H9 (cell line): Measurements from ENCODE around the gene PSMB5. TPM values are rescaled to one million over a fixed set of nuclear protein-coding genes. Genes with fewer than 3 reads are reported as not detected.

Source experiments
- DNase-seq: peaks from one replicate; pipeline ENCODE4 v3.0.0-alpha.2; 2017
- H2AFZ ChIP-seq: one replicate; pipeline ENCODE4 v1.6.1; 2013; ENCODE audit warnings: mild to moderate bottlenecking, low read length, control low read depth, moderate library complexity
- H2AK5ac ChIP-seq: 2 replicates; pipeline ENCODE4 v1.6.1; 2013; ENCODE audit warnings: low read length, control low read depth, mixed read lengths; ENCODE audit not compliant: insufficient read length
- H2BK120ac ChIP-seq: one replicate; pipeline ENCODE4 v1.6.1; 2013; ENCODE audit warnings: low read depth, mild to moderate bottlenecking, low read length, control low read depth, inconsistent platforms; ENCODE audit not compliant: poor library complexity, severe bottlenecking
- H2BK12ac ChIP-seq: 2 replicates; pipeline ENCODE4 v1.6.1; 2013; ENCODE audit warnings: low read length, control low read depth, mixed read lengths, low read depth; ENCODE audit not compliant: insufficient read length
- H2BK15ac ChIP-seq: 2 replicates; pipeline ENCODE4 v1.6.1; 2013; ENCODE audit warnings: low read depth, low read length, control low read depth
- H2BK20ac ChIP-seq: one replicate; pipeline ENCODE4 v1.6.1; 2013; ENCODE audit warnings: low read depth, mild to moderate bottlenecking, low read length, control low read depth, inconsistent platforms; ENCODE audit not compliant: poor library complexity, severe bottlenecking
- H2BK5ac ChIP-seq: 2 replicates; pipeline ENCODE4 v1.6.1; 2013; ENCODE audit warnings: low read length, control low read depth, mixed read lengths; ENCODE audit not compliant: insufficient read length
- H3K14ac ChIP-seq: 2 replicates; pipeline ENCODE4 v1.6.1; 2013; ENCODE audit warnings: low read length, control low read depth; ENCODE audit not compliant: insufficient read depth
- H3K18ac ChIP-seq: 2 replicates; pipeline ENCODE4 v1.6.1; 2013; ENCODE audit warnings: low read depth, mild to moderate bottlenecking, mixed read lengths, low read length, control low read depth; ENCODE audit not compliant: insufficient read length
- H3K23ac ChIP-seq: 2 replicates; pipeline ENCODE4 v1.6.1; 2013; ENCODE audit warnings: low read length, control low read depth, mixed read lengths, low read depth; ENCODE audit not compliant: insufficient read length
- H3K23me2 ChIP-seq: 2 replicates; pipeline ENCODE4 v1.6.1; 2013; ENCODE audit warnings: low read depth, mild to moderate bottlenecking, mixed read lengths, low read length, control low read depth; ENCODE audit not compliant: insufficient read length, poor library complexity, severe bottlenecking
- H3K27ac ChIP-seq: 2 replicates; pipeline ENCODE4 v1.5.1; 2013; ENCODE audit warnings: low read length, control low read depth, mixed read lengths, low read depth; ENCODE audit not compliant: insufficient read length
- H3K27me3 ChIP-seq: 2 replicates; pipeline ENCODE4 v1.6.1; 2013; ENCODE audit warnings: low read length, control low read depth, inconsistent platforms; ENCODE audit not compliant: insufficient read depth
- H3K4ac ChIP-seq: 2 replicates; pipeline ENCODE4 v1.6.1; 2013; ENCODE audit warnings: low read depth, mild to moderate bottlenecking, control low read depth, inconsistent platforms, low read length, moderate library complexity
- H3K4me1 ChIP-seq: 2 replicates; pipeline ENCODE4 v1.6.1; 2013; ENCODE audit warnings: low read length, control low read depth, inconsistent platforms; ENCODE audit not compliant: insufficient read depth
- H3K4me2 ChIP-seq: 2 replicates; pipeline ENCODE4 v1.6.1; 2013; ENCODE audit warnings: low read length, control low read depth, mixed read lengths; ENCODE audit not compliant: insufficient read length, insufficient read depth
- H3K56ac ChIP-seq: 2 replicates; pipeline ENCODE4 v1.6.1; 2013; ENCODE audit warnings: low read depth, mild to moderate bottlenecking, mixed read lengths, low read length, control low read depth; ENCODE audit not compliant: insufficient read length
- H3K79me1 ChIP-seq: 2 replicates; pipeline ENCODE4 v1.6.1; 2013; ENCODE audit warnings: low read depth, mild to moderate bottlenecking, moderate library complexity, low read length, control low read depth, inconsistent platforms; ENCODE audit not compliant: insufficient read depth, poor library complexity, severe bottlenecking
- H3K79me2 ChIP-seq: 2 replicates; pipeline ENCODE4 v1.6.1; 2013; ENCODE audit warnings: low read length, control low read depth, inconsistent platforms; ENCODE audit not compliant: insufficient read depth
- H3K9ac ChIP-seq: 2 replicates; pipeline ENCODE4 v1.6.1; 2013; ENCODE audit warnings: low read length, control low read depth, mixed read lengths; ENCODE audit not compliant: insufficient read length; ENCODE audit errors: extremely low read depth
- H3K9me3 ChIP-seq: one replicate; pipeline ENCODE4 v1.6.1; 2013; ENCODE audit warnings: low read depth, low read length, inconsistent platforms; ENCODE audit not compliant: control insufficient read depth
- H3T11ph ChIP-seq: one replicate; pipeline ENCODE4 v1.6.1; 2013; ENCODE audit warnings: mild to moderate bottlenecking, low read length, control low read depth, inconsistent platforms
- H4K20me1 ChIP-seq: one replicate; pipeline ENCODE4 v1.6.1; 2013; ENCODE audit not compliant: control insufficient read depth, insufficient read length, insufficient read depth
- H4K5ac ChIP-seq: 2 replicates; pipeline ENCODE4 v1.6.1; 2013; ENCODE audit warnings: low read depth, mild to moderate bottlenecking, mixed read lengths, low read length, control low read depth; ENCODE audit not compliant: insufficient read length
- H4K8ac ChIP-seq: replicated peaks from 2 replicates; pipeline ENCODE4 v1.6.1; 2013; ENCODE audit warnings: low read length, control low read depth, mixed read lengths, low read depth; ENCODE audit not compliant: insufficient read length
- H4K91ac ChIP-seq: 2 replicates; pipeline ENCODE4 v1.6.1; 2013; ENCODE audit warnings: low read depth, mild to moderate bottlenecking, moderate library complexity, mixed read lengths, low read length, control low read depth; ENCODE audit not compliant: insufficient read length
- H3K27ac Mint-ChIP-seq, 3 experiments: 2 replicates in 2 of 3; 3 replicates in 1 of 3; pipeline ENCODE4 v1.8.0; 2020 to 2021; ENCODE audit warnings: mixed read lengths in 3 of 3, mild to moderate bottlenecking in 1 of 3, moderate library complexity in 1 of 3
- H3K27me3 Mint-ChIP-seq: 2 replicates; pipeline ENCODE4 v1.8.0; 2021; ENCODE audit warnings: low read depth, mild to moderate bottlenecking, moderate library complexity, mixed read lengths
- H3K36me3 Mint-ChIP-seq, 3 experiments: 2 replicates in 2 of 3; 3 replicates in 1 of 3; pipeline ENCODE4 v1.8.0; 2020 to 2021; ENCODE audit warnings: low read depth in 3 of 3, mixed read lengths in 3 of 3; ENCODE audit not compliant: insufficient read depth in 1 of 3
- H3K4me1 Mint-ChIP-seq, 2 experiments: 2 replicates each; pipeline ENCODE4 v1.8.0; 2020; ENCODE audit warnings: mixed read lengths in 2 of 2
- H3K4me3 Mint-ChIP-seq, 2 experiments: 2 replicates in 1 of 2; 3 replicates in 1 of 2; pipeline ENCODE4 v1.8.0; 2020 to 2021; ENCODE audit warnings: mild to moderate bottlenecking in 2 of 2, mixed read lengths in 2 of 2, moderate library complexity in 1 of 2
- H3K9me3 Mint-ChIP-seq, 2 experiments: 2 replicates in 1 of 2; 3 replicates in 1 of 2; pipeline ENCODE4 v1.8.0; 2020; ENCODE audit warnings: mild to moderate bottlenecking in 2 of 2, mixed read lengths in 2 of 2, moderate library complexity in 1 of 2
- CTCF ChIP-seq: fragments of 200-600 bp; sonication (generic); conservative IDR thresholded peaks from 3 replicates; pipeline ENCODE4 v1.8.0; 2021; ENCODE audit warnings: antibody characterized with exemption, mild to moderate bottlenecking
- WGBS: extraction: QIAGEN DNeasy Blood & Tissue Kit; methylation state at CpG from one replicate; pipeline ENCODE4 v1.1.7; 2013; ENCODE audit warnings: missing lambda C conversion rate, low lambda C conversion rate, mixed read lengths; ENCODE audit not compliant: insufficient read length; ENCODE audit errors: extremely low coverage; 5-methylcytosine and 5-hydroxymethylcytosine counted together
- total RNA-seq: library from RNA; stranded (reverse); gene quantifications from 2 replicates; pipeline ENCODE4 v1.2.1, GENCODE V29; 2021

Gene PSMB5
- total RNA-seq, 1 experiment from 2014 or later = 252 TPM

DNA sequence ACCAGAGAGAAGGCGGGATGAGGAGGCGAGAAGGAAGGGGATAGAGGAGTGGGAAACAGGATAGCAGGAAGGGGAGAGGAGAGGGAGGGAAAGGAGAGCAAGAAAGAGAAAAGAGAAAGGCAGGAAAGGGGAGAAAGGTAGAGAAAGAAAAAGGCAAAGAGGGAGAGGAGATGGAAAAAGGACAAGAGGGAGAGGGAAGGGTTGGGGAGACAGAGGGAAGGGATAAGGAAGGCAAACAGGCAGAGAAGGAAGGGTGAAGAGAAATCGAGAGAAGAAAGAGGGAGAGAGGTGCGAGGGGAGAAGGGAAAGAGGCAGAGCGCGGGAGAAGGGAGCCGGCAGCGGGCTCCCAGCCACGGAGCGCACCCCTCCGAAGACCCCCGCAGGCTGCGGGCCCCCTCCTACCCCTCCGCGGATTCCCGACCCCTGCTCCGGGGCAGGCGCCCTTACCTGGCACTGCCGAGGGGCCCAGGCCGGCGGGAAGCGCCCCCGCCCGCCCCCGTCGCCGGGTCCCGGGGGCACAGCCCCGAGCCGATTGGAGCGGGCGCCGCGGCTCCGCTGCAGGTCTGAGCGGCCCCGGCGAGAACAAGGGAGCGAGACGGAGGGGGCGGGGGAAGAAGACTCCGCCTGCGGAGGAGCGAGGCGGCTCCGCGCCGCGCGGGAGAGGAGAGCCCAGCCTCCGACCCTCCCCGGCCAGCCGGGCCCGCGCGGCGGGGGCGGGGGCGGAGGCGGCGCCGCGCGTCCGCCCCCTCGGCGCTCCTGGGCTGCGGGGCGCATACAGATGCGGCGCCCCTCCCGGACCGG lies 22.5 kb upstream of the PSMB5 start, which contains the start of gene CDH24:
TSS of gene CDH24 (minus strand) at position 565 of the 801 bp plus-strand sequence. CDS start 1,787 bp downstream, outside the sequence.
- Histone ChIP-seq H4K8ac (no peak within 1 kb of the TSS), H3K27ac (no peak within 1 kb of the TSS), H3K23me2 (peaks cover 15% of the 10 kb centered on the region), H3K4me2 (peak within 1 kb of the TSS; percentile 96), H4K91ac (no peak within 1 kb of the TSS), H3K14ac (peak within 1 kb of the TSS; percentile 71), H3K4me1 (no peaks in the 10 kb centered on the region; the same call in 1 of the 2 replicates), H2BK20ac (no peak within 1 kb of the TSS), H3K18ac (peak within 1 kb of the TSS; percentile 51), H2BK5ac (no peak within 1 kb of the TSS), H2AFZ (no peak within 1 kb of the TSS), H3K79me2 (no peaks in the 10 kb centered on the region), H2AK5ac (no peak within 1 kb of the TSS), H2BK120ac (no peak within 1 kb of the TSS), H3K56ac (no peak within 1 kb of the TSS), H3K9me3 (no peaks in the 10 kb centered on the region), H3K4ac (no peak within 1 kb of the TSS), H2BK12ac (no peak within 1 kb of the TSS), H4K20me1 (no peaks in the 10 kb centered on the region), H3K23ac (no peak within 1 kb of the TSS), H3K9ac (peak within 1 kb of the TSS; percentile 53), H3T11ph (no peak within 1 kb of the TSS), H3K79me1 (no peaks in the 10 kb centered on the region), H2BK15ac (no peak within 1 kb of the TSS), H3K27me3 (no peaks in the 10 kb centered on the region), H4K5ac (no peak within 1 kb of the TSS)
- H3K9me3 Mint-ChIP-seq = no peaks in the 10 kb centered on the region
- WGBS = no CpG with 5 or more reads among the region's 73 CpGs
- TF ChIP-seq CTCF = no peak
- H3K27ac Mint-ChIP-seq = peak within 1 kb of the TSS; percentile 85 to 96 (median 93); a peak in 5 of 7 replicates
- peaks cover 17 to 19% of the 10 kb centered on the region in 2 experiments for H3K4me1 Mint-ChIP-seq
- peak; percentile 65 for DNase-seq
- H3K4me3 Mint-ChIP-seq = peak within 1 kb of the TSS; percentile 85 to 92
- peaks cover 9% of the 10 kb centered on the region for H3K27me3 Mint-ChIP-seq
- peaks cover 17 to 55% (median 48%) of the 10 kb centered on the region in 3 experiments for H3K36me3 Mint-ChIP-seq
